Activated CD4-positive, alpha-beta T cell treated with anti-CD3 and anti-CD28 coated beads, Interleukin-2, amount 10 ng/mL, durations not matched to agents 24 days and 14 days (primary cell): ENCODE measurements around the gene NFATC4. TPM values are rescaled to one million over a fixed set of nuclear protein-coding genes. Genes with fewer than 3 reads are reported as not detected.
"Not testable (repeated sequence)": the region's sequence is repeated elsewhere in the genome, so short reads cannot be mapped to it uniquely, and the experiment has no call there.

Experiments
- DNase-seq: peaks from one replicate; pipeline ENCODE4 v3.0.0; 2022
- H3K27ac Mint-ChIP-seq: one replicate; pipeline ENCODE4 v1.8.0; 2022; ENCODE audit warnings: mild to moderate bottlenecking, mixed read lengths
- H3K27me3 Mint-ChIP-seq: one replicate; pipeline ENCODE4 v1.8.0; 2022; ENCODE audit warnings: mixed read lengths
- H3K36me3 Mint-ChIP-seq: one replicate; pipeline ENCODE4 v1.8.0; 2022; ENCODE audit warnings: low read depth, mild to moderate bottlenecking, mixed read lengths
- H3K4me1 Mint-ChIP-seq: one replicate; pipeline ENCODE4 v1.8.0; 2021; ENCODE audit warnings: mixed read lengths
- H3K4me3 Mint-ChIP-seq: one replicate; pipeline ENCODE4 v1.8.0; 2022; ENCODE audit warnings: mild to moderate bottlenecking, moderate library complexity, mixed read lengths
- H3K9me3 Mint-ChIP-seq: one replicate; pipeline ENCODE4 v1.8.0; 2021; ENCODE audit warnings: mixed read lengths
- intact Hi-C: fragments of 100-400 bp; cut with micrococcal nuclease; formaldehyde crosslinking; loops from one replicate; pipeline ENCODE4 v1.15.1; 2023
- total RNA-seq: library from RNA; stranded (reverse); gene quantifications from 2 replicates; pipeline ENCODE4 v1.2.3, GENCODE V29; 2022

Gene NFATC4
- total RNA-seq, 1 donor from 2014 or later, result not detected

DNA sequence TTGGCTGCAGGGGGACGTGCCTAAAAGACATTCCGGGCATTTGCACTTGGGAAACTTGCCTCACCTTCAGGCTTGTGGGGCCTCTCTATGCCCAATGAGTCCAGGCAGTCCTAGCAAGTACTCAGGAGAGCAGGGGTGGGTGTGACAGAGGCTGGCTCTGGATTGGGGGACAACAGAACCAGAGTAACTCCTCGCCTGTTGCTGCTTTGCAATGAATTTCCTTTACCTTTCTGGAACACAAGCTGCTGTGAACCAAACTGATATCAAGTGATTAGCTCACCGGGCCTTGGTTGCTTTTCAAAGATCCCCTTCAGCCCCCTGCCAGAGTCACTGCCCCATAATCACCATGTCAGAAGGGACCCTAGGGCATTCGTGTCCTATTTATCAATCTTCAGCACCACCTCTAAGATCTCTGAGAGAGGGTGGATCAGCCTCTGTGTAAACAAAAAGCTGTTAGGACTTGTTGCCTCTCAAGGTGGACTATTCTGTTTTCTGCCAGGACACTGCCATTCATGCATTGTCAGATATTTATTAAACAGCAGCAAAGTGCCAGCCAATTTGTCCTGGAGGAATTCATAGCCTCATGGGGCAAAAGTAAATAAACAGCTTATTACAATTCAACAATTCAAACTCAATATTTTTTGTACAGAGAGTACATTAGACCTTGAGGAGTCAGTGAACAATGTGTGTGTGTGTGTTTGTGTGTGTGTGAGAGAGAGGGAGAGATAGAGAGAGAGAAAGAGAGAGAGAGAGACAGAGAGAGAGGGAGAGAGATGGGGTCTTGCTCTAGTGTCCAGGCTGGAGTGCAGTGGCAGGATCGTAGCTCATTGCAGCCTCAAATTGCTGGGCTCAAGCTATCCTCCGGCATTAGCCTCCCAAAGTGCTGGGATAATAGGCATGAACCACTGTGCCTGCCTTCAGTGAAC is 11.3 kb downstream of the NFATC4 start:
- no peak for DNase-seq
- intact Hi-C loops, result no loop called here
- H3K27me3 Mint-ChIP-seq, result peaks cover 4% of the 10 kb centered on the region
- H3K36me3 Mint-ChIP-seq, result no peaks in the 10 kb centered on the region
- H3K4me3 Mint-ChIP-seq, result no peak overlapping the region
- peaks cover 1% of the 10 kb centered on the region for H3K4me1 Mint-ChIP-seq
- no peak overlapping the region for H3K27ac Mint-ChIP-seq
- no peaks in the 10 kb centered on the region for H3K9me3 Mint-ChIP-seq

GRCh38 chr14:24379907-24380730 is 12.1 kb downstream of the NFATC4 start:
- intact Hi-C loops, result no loop called here
- H3K4me3 Mint-ChIP-seq, result no peak overlapping the region
- H3K4me1 Mint-ChIP-seq, result peaks cover 1% of the 10 kb centered on the region
- H3K27ac Mint-ChIP-seq, result no peak overlapping the region
- no peaks in the 10 kb centered on the region for H3K36me3 Mint-ChIP-seq
- DNase-seq, result no peak
- H3K27me3 Mint-ChIP-seq, result peaks cover 4% of the 10 kb centered on the region
- H3K9me3 Mint-ChIP-seq, result no peaks in the 10 kb centered on the region

- Mint-ChIP-seq H3K4me1 (peaks cover 1% of the 10 kb centered on the region), H3K27me3 (peaks cover 8% of the 10 kb centered on the region), H3K36me3 (no peaks in the 10 kb centered on the region), H3K4me3 (no peak overlapping the region), H3K27ac (no peak overlapping the region), H3K9me3 (no peaks in the 10 kb centered on the region)
- no peak for DNase-seq
- intact Hi-C loops, result no loop called here
These were observed 13.5 kb downstream of the NFATC4 start for GRCh38 chr14:24381363-24382063.

DNA sequence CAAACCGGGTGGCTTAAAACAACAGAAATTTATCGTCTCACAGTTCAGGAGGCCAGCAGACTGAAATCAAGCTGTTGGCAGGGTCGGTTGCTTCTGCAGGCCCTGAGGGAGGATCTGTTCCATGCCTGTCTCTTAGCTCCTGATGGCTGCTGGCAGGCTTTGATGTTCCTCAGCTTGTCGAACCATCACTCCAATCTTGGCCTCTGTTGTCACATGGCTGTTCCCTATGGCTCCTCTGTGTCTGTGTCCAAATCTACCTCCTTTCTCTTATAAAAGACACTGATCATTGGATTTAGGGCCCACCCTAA is 14.0 kb downstream of the NFATC4 start:
- Mint-ChIP-seq H3K27ac (no peak overlapping the region), H3K36me3 (no peaks in the 10 kb centered on the region), H3K4me1 (peaks cover 1% of the 10 kb centered on the region), H3K27me3 (peaks cover 13% of the 10 kb centered on the region), H3K4me3 (no peak overlapping the region), H3K9me3 (no peaks in the 10 kb centered on the region)
- no peak for DNase-seq
- intact Hi-C loops, result no loop called here

DNA sequence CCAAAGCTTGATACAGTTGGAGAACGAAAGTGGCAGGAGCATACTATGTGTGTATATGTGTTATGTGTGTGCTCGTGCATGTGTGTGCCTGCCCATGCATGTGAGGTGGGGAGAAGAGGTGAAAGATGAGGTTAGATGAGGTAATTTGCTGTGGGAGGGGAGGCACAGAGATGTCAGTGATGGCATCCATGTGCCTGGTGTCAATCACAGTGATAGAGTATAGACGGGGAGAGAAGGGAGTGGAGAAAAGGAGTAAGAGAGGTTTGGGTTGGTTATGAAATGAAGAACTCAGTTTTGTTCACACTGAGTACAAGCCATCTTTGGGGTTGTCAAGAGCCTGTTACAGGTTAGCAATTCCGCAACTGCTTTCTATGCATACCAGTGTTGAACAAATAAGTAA is 16.2 kb downstream of the NFATC4 start:
- intact Hi-C loops, result no loop called here
- Mint-ChIP-seq H3K27me3 (peaks cover 22% of the 10 kb centered on the region), H3K4me3 (no peak overlapping the region)

DNA sequence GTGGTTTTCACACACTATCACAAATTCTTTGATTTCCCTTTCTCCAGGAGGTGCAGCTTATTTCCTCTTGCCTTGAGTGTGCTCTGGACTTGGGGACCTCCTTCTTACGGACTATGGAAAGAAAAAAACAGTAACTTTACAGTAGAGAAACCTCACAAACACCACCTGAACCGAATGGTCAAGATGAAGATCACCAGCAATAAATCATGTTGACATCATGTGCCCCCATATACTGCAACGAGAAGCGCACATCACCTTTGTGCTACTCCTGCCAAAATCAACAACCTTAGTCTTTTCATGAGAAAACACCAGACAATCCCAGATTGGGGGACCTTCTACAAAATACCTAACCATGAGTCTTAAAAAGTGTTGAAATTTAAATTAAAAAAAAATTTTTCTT is 17.5 kb downstream of the NFATC4 start:
- Mint-ChIP-seq H3K4me1 (peaks cover 1% of the 10 kb centered on the region), H3K27ac (no peak overlapping the region), H3K27me3 (peaks cover 28% of the 10 kb centered on the region), H3K36me3 (no peaks in the 10 kb centered on the region), H3K9me3 (no peaks in the 10 kb centered on the region), H3K4me3 (no peak overlapping the region)
- no peak for DNase-seq
- intact Hi-C loops, result no loop called here

More for the DNA sequence above, 16.2 kb downstream of the NFATC4 start:
- Mint-ChIP-seq H3K4me1 (peaks cover 1% of the 10 kb centered on the region), H3K9me3 (no peaks in the 10 kb centered on the region), H3K36me3 (no peaks in the 10 kb centered on the region), H3K27ac (no peak overlapping the region)
- DNase-seq, result no peak

DNA sequence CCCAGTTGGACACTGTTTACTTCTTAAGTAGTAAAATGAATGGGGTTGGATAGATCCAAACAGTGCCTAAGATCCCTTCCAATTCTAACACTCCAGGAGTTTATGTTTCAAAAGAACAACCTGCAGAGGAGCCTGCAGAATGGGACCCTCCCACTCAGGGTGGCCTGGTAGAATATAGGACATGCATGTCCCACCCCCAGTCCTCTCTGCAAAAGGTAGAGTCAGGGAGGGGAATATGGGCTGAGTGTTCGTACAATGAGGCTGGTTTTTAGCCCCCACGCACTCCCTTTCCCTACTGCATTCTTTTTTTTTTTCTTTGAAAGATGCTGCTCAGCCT is 19.0 kb downstream of the NFATC4 start:
- no peak for DNase-seq
- H3K27me3 Mint-ChIP-seq, result peaks cover 37% of the 10 kb centered on the region
- H3K4me1 Mint-ChIP-seq, result no peaks in the 10 kb centered on the region
- intact Hi-C loops, result no loop called here
- H3K36me3 Mint-ChIP-seq, result no peaks in the 10 kb centered on the region
- H3K4me3 Mint-ChIP-seq, result no peak overlapping the region
- no peak overlapping the region for H3K27ac Mint-ChIP-seq
- no peaks in the 10 kb centered on the region for H3K9me3 Mint-ChIP-seq

DNA sequence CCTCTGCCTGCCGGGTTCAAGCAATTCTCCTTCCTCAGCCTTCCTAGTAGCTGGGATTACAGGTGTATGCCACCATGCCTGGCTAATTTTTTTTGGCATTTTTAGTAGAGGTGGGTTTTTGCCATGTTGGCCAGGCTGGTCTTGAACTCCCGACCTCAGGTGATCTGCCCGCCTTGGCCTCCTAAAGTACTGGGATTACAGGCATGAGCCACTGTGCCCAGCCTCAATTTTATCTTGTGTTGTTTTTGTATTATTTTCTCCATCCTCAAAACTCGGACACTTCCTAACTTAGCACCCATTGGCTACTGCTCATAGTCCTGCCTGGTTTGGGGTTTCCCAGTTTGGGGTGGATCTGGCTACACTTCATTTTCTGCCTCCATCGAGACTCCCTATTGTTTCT is 19.6 kb downstream of the NFATC4 start:
- H3K9me3 Mint-ChIP-seq, H3K36me3 Mint-ChIP-seq, H3K4me1 Mint-ChIP-seq, intact Hi-C loops, DNase-seq, H3K4me3 Mint-ChIP-seq, H3K27ac Mint-ChIP-seq: not testable (repeated sequence)
- H3K27me3 Mint-ChIP-seq, result peaks cover 40% of the 10 kb centered on the region

DNA sequence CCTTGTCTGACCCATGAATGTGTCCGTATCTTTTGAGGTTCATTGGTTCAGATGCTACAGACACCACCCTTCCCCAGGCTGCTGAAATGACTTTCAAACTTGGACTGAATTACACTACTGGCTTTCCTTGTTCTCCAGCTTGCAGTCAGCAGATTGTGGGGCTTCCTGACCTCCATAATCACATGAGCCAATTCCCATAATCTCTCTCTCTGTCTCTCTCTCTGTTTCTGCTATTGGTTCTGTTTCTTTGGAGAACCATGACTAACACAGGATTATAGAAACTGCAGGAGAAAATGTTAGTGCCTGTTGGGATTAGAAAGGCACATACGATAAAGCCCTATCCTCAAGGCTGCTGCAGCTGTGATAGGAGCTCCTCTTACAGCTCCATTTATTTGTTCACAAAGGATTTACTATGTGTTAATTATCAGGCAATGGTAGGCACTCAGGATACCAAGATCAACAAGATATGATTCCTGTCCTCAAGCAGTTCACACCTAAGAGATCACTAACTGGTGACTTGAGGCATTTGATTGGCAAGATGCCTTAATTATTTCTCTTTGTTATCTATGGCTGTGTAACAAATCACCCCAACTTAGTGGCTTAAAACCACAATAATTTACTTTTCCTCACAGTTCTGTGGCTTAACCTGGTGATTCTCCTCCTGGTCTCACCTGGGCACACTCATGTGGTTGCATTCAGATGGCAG is 20.6 kb downstream of the NFATC4 start:
- H3K27me3 Mint-ChIP-seq, result peaks cover 44% of the 10 kb centered on the region

DNA sequence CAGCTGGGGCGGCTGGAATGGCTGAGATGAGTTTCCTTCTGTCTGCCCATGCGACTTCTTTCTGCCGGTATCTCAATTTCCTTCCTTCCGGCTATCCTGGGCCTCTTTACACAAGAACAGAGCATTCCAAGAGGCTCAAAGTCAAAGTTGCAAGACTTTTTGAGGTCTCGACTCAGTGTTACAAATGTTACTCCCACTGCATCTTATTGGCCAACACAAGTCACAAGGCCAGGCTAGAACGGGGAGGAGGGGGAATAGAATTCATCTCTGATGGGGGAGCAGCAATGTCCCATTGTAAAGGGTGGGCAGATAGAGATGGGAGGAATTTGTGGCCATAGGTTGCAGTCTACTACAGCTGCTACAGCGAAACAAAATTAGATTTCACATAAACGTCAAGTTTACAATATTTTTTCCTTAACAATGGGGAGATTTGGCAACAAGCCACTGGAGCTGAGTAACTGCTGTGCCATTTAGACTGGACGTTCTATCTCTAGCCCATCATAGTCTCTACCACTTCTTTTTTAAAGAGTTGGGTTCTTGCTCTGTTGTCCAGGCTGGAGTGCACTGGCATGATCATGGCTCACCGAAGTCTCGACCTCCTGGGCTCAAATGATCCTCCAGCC is 21.4 kb downstream of the NFATC4 start:
- Mint-ChIP-seq H3K4me1 (no peaks in the 10 kb centered on the region), H3K27ac (no peak overlapping the region), H3K27me3 (peaks cover 43% of the 10 kb centered on the region), H3K4me3 (no peak overlapping the region), H3K9me3 (no peaks in the 10 kb centered on the region), H3K36me3 (no peaks in the 10 kb centered on the region)
- intact Hi-C loops, result no loop called here
- no peak for DNase-seq

More for the DNA sequence above, 20.6 kb downstream of the NFATC4 start:
- intact Hi-C loops, result no loop called here
- no peak overlapping the region for H3K27ac Mint-ChIP-seq
- no peaks in the 10 kb centered on the region for H3K36me3 Mint-ChIP-seq
- H3K4me3 Mint-ChIP-seq, result no peak overlapping the region
- no peaks in the 10 kb centered on the region for H3K4me1 Mint-ChIP-seq
- no peak for DNase-seq
- no peaks in the 10 kb centered on the region for H3K9me3 Mint-ChIP-seq

GRCh38 chr14:24390701-24391468 is 22.9 kb downstream of the NFATC4 start:
- peaks cover 2% of the 10 kb centered on the region for H3K4me1 Mint-ChIP-seq
- intact Hi-C loops, result no loop called here
- no peaks in the 10 kb centered on the region for H3K9me3 Mint-ChIP-seq
- H3K4me3 Mint-ChIP-seq, result no peak overlapping the region
- H3K27ac Mint-ChIP-seq, result no peak overlapping the region
- H3K36me3 Mint-ChIP-seq, result no peaks in the 10 kb centered on the region
- no peak for DNase-seq
- peaks cover 43% of the 10 kb centered on the region for H3K27me3 Mint-ChIP-seq

- intact Hi-C loops, result no loop called here
- no peak for DNase-seq
- peaks cover 46% of the 10 kb centered on the region for H3K27me3 Mint-ChIP-seq
- H3K4me1 Mint-ChIP-seq, result peaks cover 3% of the 10 kb centered on the region
- H3K9me3 Mint-ChIP-seq, result no peaks in the 10 kb centered on the region
- no peak overlapping the region for H3K4me3 Mint-ChIP-seq
- no peaks in the 10 kb centered on the region for H3K36me3 Mint-ChIP-seq
- no peak overlapping the region for H3K27ac Mint-ChIP-seq
These were observed 24.5 kb downstream of the NFATC4 start for GRCh38 chr14:24392325-24393091.
